Measurements from ENCODE around the gene TTBK1. TPM values are rescaled to one million over a fixed set of nuclear protein-coding genes. Genes with fewer than 3 reads are reported as not detected.

The TTBK1 gene
- total and polyA plus RNA-seq, 2 donors from 2014 or later: 0.26 to 0.31 TPM

DNA sequence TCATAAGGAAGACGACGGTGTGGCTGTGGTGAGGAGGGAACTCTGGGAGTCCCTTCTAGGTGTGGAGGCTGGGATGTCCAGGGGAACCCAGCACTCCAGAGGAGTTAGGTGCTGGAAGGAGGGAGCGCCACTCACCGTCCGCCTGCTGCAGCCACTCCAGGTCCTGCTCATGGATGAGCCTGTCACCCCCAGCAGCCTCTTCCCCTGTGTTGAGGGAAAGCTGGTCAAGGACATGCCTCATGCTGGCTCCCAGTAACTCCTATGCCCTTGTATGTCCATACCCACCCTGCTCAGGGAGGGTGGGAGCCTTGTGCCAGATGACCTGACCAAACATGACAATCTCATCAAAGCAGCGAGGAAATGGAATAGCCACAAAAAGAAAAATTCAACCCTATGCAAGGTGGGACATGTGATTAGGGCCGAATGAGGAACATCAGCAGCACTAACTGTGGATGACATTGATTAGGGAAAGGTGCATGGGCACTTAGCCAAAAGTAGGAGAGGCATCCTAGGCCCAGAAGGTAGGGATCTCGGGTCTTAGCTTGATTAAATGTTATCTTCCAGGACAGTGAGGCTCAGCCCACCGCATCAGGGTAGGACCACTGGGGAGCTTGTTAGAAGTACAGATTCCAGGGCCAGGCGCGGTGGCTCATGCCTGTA lies 17.0 kb upstream of the TTBK1 start:
- no peak for FAIRE-seq
- Histone ChIP-seq H3K9ac (ENCODE audit: low read length in 3 of 3) (no peak overlapping the region), H3K27me3 (ENCODE audit: control insufficient read depth, insufficient read depth, low read length) (no peaks in the 10 kb centered on the region), H3K36me3 (ENCODE audit: control insufficient read depth in 2 of 3, insufficient read depth in 3 of 3, low read length in 3 of 3) (peaks cover 0 to 3% (median 0%) of the 10 kb centered on the region in 3 donors), H3K4me1 (ENCODE audit: control insufficient read depth in 2 of 3, insufficient read depth in 2 of 3, low read depth in 1 of 3, low read length in 3 of 3) (peaks cover 3 to 7% (median 6%) of the 10 kb centered on the region in 3 donors), H3K27ac (ENCODE audit: low read depth in 2 of 2, low read length in 2 of 2) (no peak overlapping the region), H3K4me3 (ENCODE audit: low read length in 3 of 3) (no peak overlapping the region), H3K9me3 (ENCODE audit: control insufficient read depth in 2 of 3, insufficient read depth in 1 of 3, low read length in 3 of 3) (no peaks in the 10 kb centered on the region)
- TF ChIP-seq, protein P1, sequence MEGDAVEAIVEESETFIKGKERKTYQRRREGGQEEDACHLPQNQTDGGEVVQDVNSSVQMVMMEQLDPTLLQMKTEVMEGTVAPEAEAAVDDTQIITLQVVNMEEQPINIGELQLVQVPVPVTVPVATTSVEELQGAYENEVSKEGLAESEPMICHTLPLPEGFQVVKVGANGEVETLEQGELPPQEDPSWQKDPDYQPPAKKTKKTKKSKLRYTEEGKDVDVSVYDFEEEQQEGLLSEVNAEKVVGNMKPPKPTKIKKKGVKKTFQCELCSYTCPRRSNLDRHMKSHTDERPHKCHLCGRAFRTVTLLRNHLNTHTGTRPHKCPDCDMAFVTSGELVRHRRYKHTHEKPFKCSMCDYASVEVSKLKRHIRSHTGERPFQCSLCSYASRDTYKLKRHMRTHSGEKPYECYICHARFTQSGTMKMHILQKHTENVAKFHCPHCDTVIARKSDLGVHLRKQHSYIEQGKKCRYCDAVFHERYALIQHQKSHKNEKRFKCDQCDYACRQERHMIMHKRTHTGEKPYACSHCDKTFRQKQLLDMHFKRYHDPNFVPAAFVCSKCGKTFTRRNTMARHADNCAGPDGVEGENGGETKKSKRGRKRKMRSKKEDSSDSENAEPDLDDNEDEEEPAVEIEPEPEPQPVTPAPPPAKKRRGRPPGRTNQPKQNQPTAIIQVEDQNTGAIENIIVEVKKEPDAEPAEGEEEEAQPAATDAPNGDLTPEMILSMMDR (IDR thresholded peaks at IDR 0.05; ENCODE audit: borderline replicate concordance, extremely low read depth, insufficient read depth): no peak
- peak in 1 of 5 donors; percentile 24 for DNase-seq
- intact Hi-C loops (cut with DNase I): no loop called here

DNA sequence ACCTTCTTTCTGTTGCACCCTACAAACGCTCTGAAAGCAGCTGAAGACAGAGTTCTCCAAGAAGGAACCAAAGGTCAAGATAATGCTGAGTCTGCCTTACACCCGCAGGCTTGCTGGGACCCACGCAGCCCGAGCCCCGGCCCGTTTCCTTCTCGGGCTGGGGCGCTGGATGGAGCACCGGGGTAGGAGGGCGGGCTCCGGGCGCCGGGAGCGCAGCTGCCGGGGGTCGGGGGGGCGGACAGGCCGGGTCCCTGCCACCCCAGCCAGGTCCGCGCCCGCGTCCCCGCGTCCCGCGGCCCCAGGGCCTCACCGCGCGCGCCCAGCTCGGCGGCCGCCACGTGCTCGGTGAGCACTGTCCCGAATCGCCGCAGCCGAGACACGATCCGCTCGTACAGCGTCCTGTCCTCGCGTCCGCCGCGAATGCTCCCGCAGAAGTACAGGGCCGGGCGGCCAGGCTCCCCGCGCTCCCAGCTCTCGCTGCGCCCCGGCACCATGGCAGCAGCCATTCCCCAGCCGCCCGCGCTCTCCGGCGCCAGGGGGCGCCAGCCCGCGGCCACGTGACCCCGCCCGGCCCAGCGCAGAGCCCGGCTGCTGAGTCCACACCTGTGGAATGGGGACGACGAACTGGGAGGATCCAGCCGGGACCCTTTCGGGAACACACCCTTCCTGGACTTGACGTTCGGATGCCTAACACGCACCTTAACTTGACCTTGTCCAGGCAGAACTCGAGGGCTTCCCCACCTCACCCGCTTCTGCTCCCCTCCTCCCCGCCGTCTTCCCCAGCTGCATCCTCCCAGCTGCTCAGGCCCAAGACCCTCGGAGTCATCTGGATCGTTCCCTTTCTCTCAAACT lies 14.1 kb upstream of the TTBK1 start, which contains the start of gene DNPH1:
DNPH1 (minus strand) TSS at position 531 of the 852 bp plus-strand sequence; CDS start at position 506, 25 bp downstream.
- H3K27ac ChIP-seq (ENCODE audit: low read depth in 2 of 2, low read length in 2 of 2): peak within 1 kb of the TSS; percentile 65 to 71
- FAIRE-seq (no peak), DNase-seq (peak; percentile 85 to 92 (median 90))
- H3K4me1 ChIP-seq (ENCODE audit: control insufficient read depth in 2 of 3, insufficient read depth in 2 of 3, low read depth in 1 of 3, low read length in 3 of 3): peaks cover 3 to 7% (median 6%) of the 10 kb centered on the region in 3 donors
- H3K36me3 ChIP-seq (ENCODE audit: control insufficient read depth in 2 of 3, insufficient read depth in 3 of 3, low read length in 3 of 3): no peaks in the 10 kb centered on the region
- peak within 1 kb of the TSS; percentile 65 to 77 (median 70) for H3K4me3 ChIP-seq (ENCODE audit: low read length in 3 of 3)
- H3K9me3 ChIP-seq (ENCODE audit: control insufficient read depth in 2 of 3, insufficient read depth in 1 of 3, low read length in 3 of 3): no peaks in the 10 kb centered on the region
- H3K9ac ChIP-seq (ENCODE audit: low read length in 3 of 3): peak within 1 kb of the TSS; percentile 40 to 61 (median 43)
- H3K27me3 ChIP-seq (ENCODE audit: control insufficient read depth, insufficient read depth, low read length): no peaks in the 10 kb centered on the region
- intact Hi-C loops (cut with DNase I): no loop called here
- TF ChIP-seq, protein P1 (IDR thresholded peaks at IDR 0.05; ENCODE audit: borderline replicate concordance, extremely low read depth, insufficient read depth): peak; percentile 85

DNA sequence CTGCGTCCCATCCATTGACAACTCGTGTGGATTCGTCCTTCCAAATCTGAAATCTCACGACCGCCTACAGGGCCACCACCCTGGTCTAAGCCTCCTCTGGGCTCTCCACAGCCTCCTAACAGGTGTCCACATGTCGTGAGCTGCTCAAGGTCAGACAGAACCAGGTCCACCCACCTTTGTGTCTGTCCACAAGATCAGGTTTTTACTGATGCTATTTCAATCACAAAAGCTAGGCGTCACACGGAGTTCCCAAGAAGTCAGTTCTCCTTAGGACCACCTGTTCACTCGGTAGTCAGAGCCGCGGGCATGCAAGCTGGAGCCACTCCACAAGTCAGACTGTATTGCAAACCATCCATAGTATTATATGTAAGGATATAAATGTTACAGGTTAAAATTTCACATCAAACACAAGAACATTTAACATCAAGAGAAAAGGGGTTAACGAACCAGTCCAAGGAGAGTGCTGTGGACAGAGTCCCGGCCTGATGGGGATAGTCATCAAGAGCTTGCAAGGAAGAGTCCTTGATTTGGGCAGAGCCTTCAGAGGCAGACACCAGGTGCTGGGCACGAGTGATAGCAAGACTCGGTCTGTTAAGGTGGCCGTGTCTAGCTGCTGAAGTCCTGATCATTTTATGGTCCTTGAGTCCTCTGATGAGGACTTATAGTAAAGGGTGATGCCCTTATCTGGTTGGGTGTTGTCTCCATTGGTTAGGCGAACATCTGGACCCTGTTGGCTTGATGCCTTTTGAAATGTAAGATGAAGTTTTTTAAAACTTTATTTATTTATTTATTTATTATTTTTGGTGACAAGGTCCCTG lies 13.3 kb upstream of the TTBK1 start:
- Histone ChIP-seq H3K27me3 (ENCODE audit: control insufficient read depth, insufficient read depth, low read length) (no peaks in the 10 kb centered on the region), H3K36me3 (ENCODE audit: control insufficient read depth in 2 of 3, insufficient read depth in 3 of 3, low read length in 3 of 3) (no peaks in the 10 kb centered on the region), H3K9me3 (ENCODE audit: control insufficient read depth in 2 of 3, insufficient read depth in 1 of 3, low read length in 3 of 3) (no peaks in the 10 kb centered on the region), H3K4me3 (ENCODE audit: low read length in 3 of 3) (peak overlapping the region in 2 of 3 donors; percentile 47 to 70), H3K4me1 (ENCODE audit: control insufficient read depth in 2 of 3, insufficient read depth in 2 of 3, low read depth in 1 of 3, low read length in 3 of 3) (peaks cover 3 to 7% (median 6%) of the 10 kb centered on the region in 3 donors), H3K27ac (ENCODE audit: low read depth in 2 of 2, low read length in 2 of 2) (peak overlapping the region in 1 of 2 donors; percentile 71), H3K9ac (ENCODE audit: low read length in 3 of 3) (peak overlapping the region in 2 of 3 donors; percentile 41 to 56)
- TF ChIP-seq, protein P1 (IDR thresholded peaks at IDR 0.05; ENCODE audit: borderline replicate concordance, extremely low read depth, insufficient read depth): no peak
- DNase-seq: peak in 1 of 5 donors; percentile 40
- no peak for FAIRE-seq
- intact Hi-C loops (cut with DNase I): no loop called here

All from kidney (tissue), 14 donors.